ENCODE data around the gene RHOT1. TPM values are rescaled to one million over a fixed set of nuclear protein-coding genes. Genes with fewer than 3 reads are reported as not detected.

Gene RHOT1
- total RNA-seq, 4 donors from 2014 or later, result 60.8 to 97.6 (median 72.7) TPM

DNA sequence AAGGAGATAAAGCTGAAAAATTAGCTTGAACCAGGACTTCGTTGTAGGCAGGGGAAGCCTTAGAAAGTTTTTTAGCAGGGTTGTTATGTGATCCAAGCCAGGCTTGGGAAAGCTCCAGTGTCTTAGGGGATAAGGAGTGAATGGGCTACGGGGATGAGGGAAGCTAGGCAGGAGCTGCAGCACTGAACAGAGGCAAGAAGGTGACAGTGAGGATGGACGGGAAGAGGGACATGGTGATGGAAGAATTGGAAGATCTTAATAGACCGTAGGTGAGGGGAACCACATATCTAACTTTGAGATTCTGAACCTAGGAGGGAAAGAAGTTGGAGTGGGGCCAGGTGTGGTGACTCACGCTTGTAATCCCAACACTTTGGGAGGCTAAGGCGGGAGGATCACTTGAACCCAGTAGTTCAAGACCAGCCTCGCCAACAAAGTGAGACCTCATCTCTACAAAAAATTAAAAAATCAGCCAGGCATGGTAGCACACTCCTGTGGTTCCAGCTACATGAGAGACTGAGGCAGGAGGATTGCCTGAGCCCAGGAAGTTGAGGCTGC lies 126.5 kb downstream of the RHOT1 start:
- no peak overlapping the region for H3K4me3 ChIP-seq (ENCODE audit: low read depth, poor library complexity, severe bottlenecking)
- TF ChIP-seq CTCF (IDR thresholded peaks at IDR 0.05) (no peak), POLR2A (IDR thresholded peaks at IDR 0.05) (no peak)
- intact Hi-C loops (cut with DNase I; ENCODE audit: low total_unique reads), result no loop called here
- 69 to 70% methylated on average over 7 of the region's 7 CpGs for WGBS, 2 donors
- no peak for DNase-seq (ENCODE audit: low spot score in 2 of 2)

DNA sequence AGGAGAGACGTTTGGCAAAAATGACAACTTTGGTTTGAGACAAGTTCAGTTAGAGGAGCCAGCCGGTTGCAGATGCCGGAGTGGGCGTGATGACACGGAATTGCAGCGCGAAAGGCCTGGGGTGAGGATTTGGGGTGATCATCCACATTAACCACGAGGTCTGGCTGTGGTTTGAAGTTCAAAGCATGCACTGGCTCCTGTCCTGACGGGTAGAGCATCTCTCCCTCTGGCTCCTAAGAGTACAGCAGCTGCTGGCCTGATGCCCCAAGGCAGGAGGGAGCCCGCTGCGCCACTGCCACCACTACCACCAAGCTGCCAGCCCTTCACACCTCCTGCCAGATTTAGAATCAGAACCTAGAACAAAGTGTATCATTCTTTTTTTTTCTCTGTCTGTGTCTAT lies 127.1 kb downstream of the RHOT1 start:
- no peak for DNase-seq (ENCODE audit: low spot score in 2 of 2)
- WGBS, 2 donors, result 47 to 52% methylated on average over 11 of the region's 11 CpGs
- H3K4me3 ChIP-seq (ENCODE audit: low read depth, poor library complexity, severe bottlenecking), result no peak overlapping the region
- no peak for TF ChIP-seq POLR2A (IDR thresholded peaks at IDR 0.05)
- TF ChIP-seq CTCF (IDR thresholded peaks at IDR 0.05), result no peak
- intact Hi-C loops (cut with DNase I; ENCODE audit: low total_unique reads), result no loop called here

GRCh38 chr17:32271844-32272243 lies 129.5 kb downstream of the RHOT1 start:
- no peak for DNase-seq (ENCODE audit: low spot score in 2 of 2)
- no peak for TF ChIP-seq CTCF (IDR thresholded peaks at IDR 0.05)
- TF ChIP-seq POLR2A (IDR thresholded peaks at IDR 0.05), result no peak
- H3K4me3 ChIP-seq (ENCODE audit: low read depth, poor library complexity, severe bottlenecking), result no peak overlapping the region
- intact Hi-C loops (cut with DNase I; ENCODE audit: low total_unique reads), result no loop called here
- WGBS, 2 donors, result 93% methylated on average over 8 of the region's 8 CpGs

GRCh38 chr17:32274101-32274500 lies 131.8 kb downstream of the RHOT1 start:
- WGBS, 2 donors, result 89 to 90% methylated on average over 5 of the region's 5 CpGs
- TF ChIP-seq CTCF (IDR thresholded peaks at IDR 0.05), result no peak
- no peak for TF ChIP-seq POLR2A (IDR thresholded peaks at IDR 0.05)
- no peak for DNase-seq (ENCODE audit: low spot score in 2 of 2)
- intact Hi-C loops (cut with DNase I; ENCODE audit: low total_unique reads), result no loop called here
- H3K4me3 ChIP-seq (ENCODE audit: low read depth, poor library complexity, severe bottlenecking), result no peak overlapping the region

- no peak for DNase-seq (ENCODE audit: low spot score in 2 of 2)
- WGBS, 2 donors, result 86 to 92% methylated on average over 6 of the region's 6 CpGs
- H3K4me3 ChIP-seq (ENCODE audit: low read depth, poor library complexity, severe bottlenecking), result no peak overlapping the region
- intact Hi-C loops (cut with DNase I; ENCODE audit: low total_unique reads), result no loop called here
- no peak for TF ChIP-seq CTCF (IDR thresholded peaks at IDR 0.05)
- no peak for TF ChIP-seq POLR2A (IDR thresholded peaks at IDR 0.05)
Observed at GRCh38 chr17:32274643-32275042, 132.3 kb downstream of the RHOT1 start.

Other genes with a start within 250 kb of the RHOT1 start
- 10 to 100 TPM; 21.4 to 38.9 (median 24.7) TPM for gene UTP6, start 240.8 kb upstream of the RHOT1 start, total RNA-seq
- gene SUZ12, start 205.5 kb upstream of the RHOT1 start, total RNA-seq, result 10 to 100 TPM; 14.1 to 15.9 (median 14.4) TPM
- 10 to 100 TPM; 24.1 to 36.0 (median 26.0) TPM for gene LRRC37B, start 135.1 kb upstream of the RHOT1 start, total RNA-seq
- under 1 TPM in 3 of 4 donors, not detected in 1; 0.12 to 0.71 (median 0.55) TPM for gene RHBDL3, start 123.3 kb downstream of the RHOT1 start, total RNA-seq
- 10 to 100 TPM in 1 of 4 donors, 1 to 10 TPM in 3; 5.3 to 11.9 (median 8.1) TPM for gene C17orf75, start 199.7 kb downstream of the RHOT1 start, total RNA-seq
- gene ZNF207, start 207.7 kb downstream of the RHOT1 start, total RNA-seq, result 100 to 1,000 TPM in 3 of 4 donors, 10 to 100 TPM in 1; 93.5 to 158 (median 117) TPM

Measured in lower leg skin (tissue), 4 donors.